ENCODE results near the gene CRISP3. TPM values are rescaled to one million over a fixed set of nuclear protein-coding genes. Genes with fewer than 3 reads are reported as not detected.

CRISP3 gene
- total and polyA plus RNA-seq, 9 of the 15 experiments (the other 6 are each of a cell fraction or from before 2014, with no cell fraction given): 0.21 to 2.0 (median 0.58) TPM

DNA sequence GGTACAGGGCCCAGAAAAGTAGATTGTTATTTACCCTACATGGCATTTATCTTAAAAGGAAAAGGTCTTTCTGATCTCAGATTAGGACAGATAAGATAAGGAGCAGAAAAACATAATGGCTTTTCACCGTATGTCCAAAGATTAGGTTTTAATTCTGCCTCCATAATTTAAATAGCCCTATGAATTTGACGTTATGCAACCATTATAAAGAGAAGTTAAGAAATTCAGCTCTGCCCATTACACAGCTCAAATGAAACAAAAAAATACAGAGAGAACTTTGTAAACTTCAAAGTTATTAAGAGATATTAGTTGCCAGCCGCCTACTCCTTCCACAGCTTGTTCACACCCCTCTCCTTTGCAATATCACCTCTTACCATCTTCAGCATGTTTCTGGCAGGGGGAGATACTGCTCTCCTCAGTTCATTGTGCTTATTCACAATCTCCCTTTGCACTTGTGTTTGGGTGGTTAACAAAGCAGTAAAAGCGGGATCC, 8.1 kb downstream of the CRISP3 start (continued):
- no peak for TF ChIP-seq MTF1 (CRISPR knock-in tag; IDR thresholded peaks at IDR 0.05; ENCODE audit: borderline replicate concordance)
- no peak for TF ChIP-seq ETV5 (CRISPR knock-in tag; IDR thresholded peaks at IDR 0.05; ENCODE audit: low read depth)
- no peak for TF ChIP-seq TRIM28 (IDR thresholded peaks at IDR 0.05)
- no peak for TF ChIP-seq ZNF274 (IDR thresholded peaks at IDR 0.05; ENCODE audit: borderline replicate concordance, low read depth, low read length)
- no peak for TF ChIP-seq RBM14 (IDR thresholded peaks at IDR 0.05; ENCODE audit: borderline replicate concordance, insufficient read depth, low read depth, low read length)
- TF ChIP-seq JUND (IDR thresholded peaks at IDR 0.05; ENCODE audit: borderline replicate concordance, low read depth, low read length): peak; percentile 70; the same call in 1 of the 2 replicates
- peak; percentile 52; the same call in 1 of the 3 replicates for TF ChIP-seq JUND (tag; IDR thresholded peaks at IDR 0.05; ENCODE audit: borderline replicate concordance, low read depth, low read length)
- no peak for TF ChIP-seq NRF1 (conservative IDR thresholded peaks at IDR 0.05 in 1 of 2, IDR thresholded peaks at IDR 0.05 in 1 of 2)
- TF ChIP-seq, protein P1, sequence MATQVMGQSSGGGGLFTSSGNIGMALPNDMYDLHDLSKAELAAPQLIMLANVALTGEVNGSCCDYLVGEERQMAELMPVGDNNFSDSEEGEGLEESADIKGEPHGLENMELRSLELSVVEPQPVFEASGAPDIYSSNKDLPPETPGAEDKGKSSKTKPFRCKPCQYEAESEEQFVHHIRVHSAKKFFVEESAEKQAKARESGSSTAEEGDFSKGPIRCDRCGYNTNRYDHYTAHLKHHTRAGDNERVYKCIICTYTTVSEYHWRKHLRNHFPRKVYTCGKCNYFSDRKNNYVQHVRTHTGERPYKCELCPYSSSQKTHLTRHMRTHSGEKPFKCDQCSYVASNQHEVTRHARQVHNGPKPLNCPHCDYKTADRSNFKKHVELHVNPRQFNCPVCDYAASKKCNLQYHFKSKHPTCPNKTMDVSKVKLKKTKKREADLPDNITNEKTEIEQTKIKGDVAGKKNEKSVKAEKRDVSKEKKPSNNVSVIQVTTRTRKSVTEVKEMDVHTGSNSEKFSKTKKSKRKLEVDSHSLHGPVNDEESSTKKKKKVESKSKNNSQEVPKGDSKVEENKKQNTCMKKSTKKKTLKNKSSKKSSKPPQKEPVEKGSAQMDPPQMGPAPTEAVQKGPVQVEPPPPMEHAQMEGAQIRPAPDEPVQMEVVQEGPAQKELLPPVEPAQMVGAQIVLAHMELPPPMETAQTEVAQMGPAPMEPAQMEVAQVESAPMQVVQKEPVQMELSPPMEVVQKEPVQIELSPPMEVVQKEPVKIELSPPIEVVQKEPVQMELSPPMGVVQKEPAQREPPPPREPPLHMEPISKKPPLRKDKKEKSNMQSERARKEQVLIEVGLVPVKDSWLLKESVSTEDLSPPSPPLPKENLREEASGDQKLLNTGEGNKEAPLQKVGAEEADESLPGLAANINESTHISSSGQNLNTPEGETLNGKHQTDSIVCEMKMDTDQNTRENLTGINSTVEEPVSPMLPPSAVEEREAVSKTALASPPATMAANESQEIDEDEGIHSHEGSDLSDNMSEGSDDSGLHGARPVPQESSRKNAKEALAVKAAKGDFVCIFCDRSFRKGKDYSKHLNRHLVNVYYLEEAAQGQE (IDR thresholded peaks at IDR 0.05; ENCODE audit: borderline replicate concordance): peak; percentile 20; the same call in 1 of the 2 replicates
- TF ChIP-seq, protein P1 (CRISPR knock-in tag; IDR thresholded peaks at IDR 0.05; ENCODE audit: low read depth): no peak
- TF ChIP-seq, protein P2, sequence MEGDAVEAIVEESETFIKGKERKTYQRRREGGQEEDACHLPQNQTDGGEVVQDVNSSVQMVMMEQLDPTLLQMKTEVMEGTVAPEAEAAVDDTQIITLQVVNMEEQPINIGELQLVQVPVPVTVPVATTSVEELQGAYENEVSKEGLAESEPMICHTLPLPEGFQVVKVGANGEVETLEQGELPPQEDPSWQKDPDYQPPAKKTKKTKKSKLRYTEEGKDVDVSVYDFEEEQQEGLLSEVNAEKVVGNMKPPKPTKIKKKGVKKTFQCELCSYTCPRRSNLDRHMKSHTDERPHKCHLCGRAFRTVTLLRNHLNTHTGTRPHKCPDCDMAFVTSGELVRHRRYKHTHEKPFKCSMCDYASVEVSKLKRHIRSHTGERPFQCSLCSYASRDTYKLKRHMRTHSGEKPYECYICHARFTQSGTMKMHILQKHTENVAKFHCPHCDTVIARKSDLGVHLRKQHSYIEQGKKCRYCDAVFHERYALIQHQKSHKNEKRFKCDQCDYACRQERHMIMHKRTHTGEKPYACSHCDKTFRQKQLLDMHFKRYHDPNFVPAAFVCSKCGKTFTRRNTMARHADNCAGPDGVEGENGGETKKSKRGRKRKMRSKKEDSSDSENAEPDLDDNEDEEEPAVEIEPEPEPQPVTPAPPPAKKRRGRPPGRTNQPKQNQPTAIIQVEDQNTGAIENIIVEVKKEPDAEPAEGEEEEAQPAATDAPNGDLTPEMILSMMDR (IDR thresholded peaks at IDR 0.05 in 2 of 3, conservative IDR thresholded peaks at IDR 0.05 in 1 of 3; ENCODE audit: insufficient read depth in 2 of 3, low read depth in 1 of 3, low read length in 3 of 3): peak in 1 of 3 experiments; percentile 30; a peak in 2 of 6 replicates
- no peak for TF ChIP-seq HMG20B (CRISPR knock-in tag; IDR thresholded peaks at IDR 0.05)
- TF ChIP-seq ESRRA (IDR thresholded peaks at IDR 0.05; ENCODE audit: borderline replicate concordance, low read depth): no peak
- peak; percentile 44; the same call in 1 of the 2 replicates for TF ChIP-seq NFATC3 (IDR thresholded peaks at IDR 0.05)
- TF ChIP-seq ZNF655 (CRISPR knock-in tag; IDR thresholded peaks at IDR 0.05): no peak
- TF ChIP-seq ZNF77 (CRISPR knock-in tag; IDR thresholded peaks at IDR 0.05): no peak
- TF ChIP-seq SRSF7 (optimal IDR thresholded peaks at IDR 0.05; ENCODE audit: low read depth, low read length): no peak
- TF ChIP-seq TBL1XR1 (IDR thresholded peaks at IDR 0.05; ENCODE audit: low read length in 2 of 2): peak; percentile 46 to 84; a peak in 2 of 4 replicates

Data from K562 (cell line).